ENCODE results near the gene ADGRD2. TPM values are rescaled to one million over a fixed set of nuclear protein-coding genes. Genes with fewer than 3 reads are reported as not detected.
A peak's percentile ranks its signal among the peaks of the same experiment; 100 is the strongest.

Gene ADGRD2
- total RNA-seq, 1 donor: not detected

DNA sequence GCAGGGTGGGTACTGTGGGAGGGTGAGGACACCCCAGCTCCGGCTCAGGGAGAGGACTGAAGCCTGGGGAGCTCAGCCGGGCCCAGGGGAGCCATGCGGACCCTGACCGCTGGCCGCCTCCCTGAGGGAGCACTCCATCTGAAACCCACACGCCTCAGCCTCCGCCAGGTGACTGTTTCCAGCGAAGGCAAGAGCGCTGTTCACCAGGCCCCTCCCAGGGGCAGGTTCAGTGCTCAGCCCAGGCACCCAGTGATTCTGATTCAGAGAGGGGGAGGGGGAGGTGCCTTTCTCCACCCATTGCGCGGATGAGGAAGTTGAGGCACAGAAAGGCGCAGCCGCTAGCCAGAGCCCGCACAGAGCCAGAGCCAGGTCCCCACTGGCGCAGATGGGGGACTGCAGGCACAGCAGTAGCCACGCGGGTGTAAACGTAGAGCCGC lies 27.0 kb downstream of the ADGRD2 start:
- TF ChIP-seq, protein P1, sequence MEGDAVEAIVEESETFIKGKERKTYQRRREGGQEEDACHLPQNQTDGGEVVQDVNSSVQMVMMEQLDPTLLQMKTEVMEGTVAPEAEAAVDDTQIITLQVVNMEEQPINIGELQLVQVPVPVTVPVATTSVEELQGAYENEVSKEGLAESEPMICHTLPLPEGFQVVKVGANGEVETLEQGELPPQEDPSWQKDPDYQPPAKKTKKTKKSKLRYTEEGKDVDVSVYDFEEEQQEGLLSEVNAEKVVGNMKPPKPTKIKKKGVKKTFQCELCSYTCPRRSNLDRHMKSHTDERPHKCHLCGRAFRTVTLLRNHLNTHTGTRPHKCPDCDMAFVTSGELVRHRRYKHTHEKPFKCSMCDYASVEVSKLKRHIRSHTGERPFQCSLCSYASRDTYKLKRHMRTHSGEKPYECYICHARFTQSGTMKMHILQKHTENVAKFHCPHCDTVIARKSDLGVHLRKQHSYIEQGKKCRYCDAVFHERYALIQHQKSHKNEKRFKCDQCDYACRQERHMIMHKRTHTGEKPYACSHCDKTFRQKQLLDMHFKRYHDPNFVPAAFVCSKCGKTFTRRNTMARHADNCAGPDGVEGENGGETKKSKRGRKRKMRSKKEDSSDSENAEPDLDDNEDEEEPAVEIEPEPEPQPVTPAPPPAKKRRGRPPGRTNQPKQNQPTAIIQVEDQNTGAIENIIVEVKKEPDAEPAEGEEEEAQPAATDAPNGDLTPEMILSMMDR (IDR thresholded peaks at IDR 0.05; ENCODE audit: insufficient read depth, low read length): no peak
- H3K4me3 ChIP-seq (ENCODE audit: low read depth, low read length): no peak overlapping the region
- no peak for DNase-seq (ENCODE audit: low read depth)

DNA sequence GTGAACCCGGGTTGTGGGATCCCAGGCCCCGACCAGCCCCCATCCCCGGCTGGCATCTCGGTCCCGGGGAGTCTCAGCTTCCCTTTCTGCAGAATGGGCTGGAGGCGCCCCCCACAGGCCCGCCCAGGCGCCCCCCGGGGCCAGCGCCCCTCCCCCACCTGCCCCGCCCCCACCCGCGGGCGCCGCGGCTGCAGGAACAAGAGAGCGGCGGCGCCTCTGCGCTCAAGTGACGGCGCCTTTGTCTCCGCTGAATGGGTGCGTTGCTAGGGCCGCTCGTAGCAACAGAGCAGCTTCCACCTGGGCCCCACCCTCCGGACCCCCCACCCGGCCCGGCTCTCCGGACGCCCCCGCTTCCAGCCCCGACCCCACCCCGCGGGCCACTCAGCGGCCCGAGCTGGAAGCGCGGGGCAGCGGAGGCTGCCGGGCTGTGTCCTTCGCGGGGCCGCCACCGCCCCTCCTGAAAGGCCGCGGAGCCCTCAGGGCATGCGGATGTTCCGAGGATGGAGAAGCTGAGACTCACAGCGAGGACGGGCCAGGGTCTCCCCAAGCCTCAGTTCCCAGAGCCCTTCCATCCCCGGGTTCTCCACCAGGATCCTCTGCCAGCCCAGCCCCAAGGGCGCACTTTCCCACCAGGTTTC lies 27.5 kb downstream of the ADGRD2 start:
- H3K4me3 ChIP-seq (ENCODE audit: low read depth, low read length): no peak overlapping the region
- TF ChIP-seq, protein P1 (IDR thresholded peaks at IDR 0.05; ENCODE audit: insufficient read depth, low read length): no peak
- no peak for DNase-seq (ENCODE audit: low read depth)

DNA sequence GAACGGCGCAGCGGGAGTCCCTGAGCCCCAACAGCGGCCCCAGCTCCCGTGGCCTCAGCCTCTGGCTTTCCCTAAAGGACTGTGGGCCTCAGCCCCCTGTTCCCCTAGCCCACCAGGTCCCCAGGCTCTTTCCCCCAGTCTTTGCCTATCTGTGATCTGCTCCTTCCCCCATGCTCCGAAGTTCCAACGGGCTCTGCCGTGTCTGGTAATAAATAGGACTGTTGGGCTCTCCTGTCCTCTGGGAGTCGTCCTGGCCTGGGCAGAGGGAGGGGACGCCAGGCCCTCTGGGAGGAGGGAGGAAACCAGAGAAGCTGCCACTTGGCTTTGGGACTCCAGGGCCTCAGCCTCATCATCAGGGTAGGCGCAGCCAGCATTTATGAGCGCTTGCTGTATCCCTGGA lies 28.1 kb downstream of the ADGRD2 start:
- DNase-seq (ENCODE audit: low read depth): no peak
- H3K4me3 ChIP-seq (ENCODE audit: low read depth, low read length): no peak overlapping the region
- TF ChIP-seq, protein P1 (IDR thresholded peaks at IDR 0.05; ENCODE audit: insufficient read depth, low read length): no peak

DNA sequence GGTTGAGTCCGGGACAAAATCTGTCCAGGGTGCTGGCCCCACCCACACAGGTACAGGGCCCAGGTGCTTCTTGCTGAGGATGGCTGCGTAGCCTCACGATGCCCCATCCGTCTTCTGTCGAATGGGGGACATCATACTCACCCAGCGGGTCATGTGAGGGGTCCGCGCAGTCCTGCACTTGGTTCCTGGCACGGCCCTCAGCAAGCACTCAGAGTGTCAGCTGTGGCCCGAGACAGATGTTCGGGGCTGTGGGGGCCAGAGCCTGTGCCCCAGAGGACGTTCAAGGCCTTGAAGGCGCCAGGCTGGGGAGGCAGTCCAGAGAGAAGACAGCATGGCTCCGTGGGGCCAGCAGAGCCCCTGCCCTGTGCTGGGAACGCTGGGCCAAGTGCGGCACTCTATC lies 29.1 kb downstream of the ADGRD2 start:
- TF ChIP-seq, protein P1 (IDR thresholded peaks at IDR 0.05; ENCODE audit: insufficient read depth, low read length): no peak
- DNase-seq (ENCODE audit: low read depth): no peak
- H3K4me3 ChIP-seq (ENCODE audit: low read depth, low read length): no peak overlapping the region

DNA sequence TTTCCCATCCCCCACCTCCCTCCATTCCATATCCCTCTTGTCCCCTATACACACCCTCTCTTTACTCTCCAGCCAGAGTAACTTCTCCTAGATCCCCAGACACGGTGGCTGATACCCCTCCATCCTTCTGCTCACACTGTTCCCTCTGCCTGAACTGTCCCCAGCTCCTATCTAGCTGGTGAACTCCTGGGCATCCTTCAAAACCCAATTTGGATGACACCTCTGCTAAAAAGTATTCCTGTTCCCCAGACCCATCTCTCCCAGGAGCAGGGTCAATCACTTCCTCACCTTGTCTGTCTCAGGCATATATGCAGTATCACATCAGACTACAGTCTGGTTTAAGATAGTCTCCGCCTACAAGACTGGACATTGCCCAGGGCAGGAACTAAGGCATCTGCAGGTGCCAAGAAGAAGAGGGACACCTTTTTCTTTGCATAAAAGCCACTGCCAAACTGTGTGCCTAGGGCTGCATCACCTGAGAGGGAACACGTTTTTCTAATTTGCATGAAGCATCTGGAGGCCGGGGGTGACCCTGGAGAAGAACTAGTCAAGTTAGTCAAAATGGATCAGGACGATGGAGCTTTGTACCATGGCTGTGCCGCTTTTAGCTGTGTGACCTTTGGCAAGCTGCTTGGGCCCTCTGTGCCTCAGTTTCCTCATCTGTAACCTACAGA lies 29.8 kb downstream of the ADGRD2 start:
- TF ChIP-seq, protein P1 (IDR thresholded peaks at IDR 0.05; ENCODE audit: insufficient read depth, low read length): no peak
- no peak for DNase-seq (ENCODE audit: low read depth)
- H3K4me3 ChIP-seq (ENCODE audit: low read depth, low read length): no peak overlapping the region

DNA sequence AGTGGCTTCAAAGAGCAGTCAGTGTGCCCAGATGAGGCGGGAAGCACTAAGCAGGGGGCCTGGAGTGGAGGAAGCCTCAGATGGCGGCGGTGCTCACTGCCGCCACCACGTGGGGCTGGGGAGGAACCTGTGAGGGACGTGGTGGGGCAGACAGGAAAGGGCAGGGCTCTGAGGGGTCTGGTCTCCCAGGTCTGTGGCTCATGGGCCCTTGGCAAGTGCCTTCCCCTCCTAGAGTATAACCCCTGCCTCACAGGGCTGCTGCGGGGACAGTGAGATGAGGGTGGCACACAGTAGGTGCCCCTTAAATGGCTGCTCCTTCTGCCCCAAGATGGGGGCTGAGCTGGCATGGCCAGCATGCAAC lies 30.4 kb downstream of the ADGRD2 start:
- TF ChIP-seq, protein P1 (IDR thresholded peaks at IDR 0.05; ENCODE audit: insufficient read depth, low read length): peak; percentile 34
- peak; percentile 4 for DNase-seq (ENCODE audit: low read depth)
- H3K4me3 ChIP-seq (ENCODE audit: low read depth, low read length): no peak overlapping the region
